AG04449 (cell line): ENCODE data around the gene FKTN.

Experiments
- CTCF ChIA-PET: fragments of 350-600 bp; formaldehyde crosslinking; extraction: SDS; loops from one replicate; lab custom pipeline; 2021; ENCODE audit warnings: antibody characterized with exemption; lab: Yijun Ruan, JAX
- POLR2A ChIA-PET: fragments of 400-600, 350-600 bp; formaldehyde crosslinking; extraction: SDS; loops from one replicate; lab custom pipeline; 2020; ENCODE audit warnings: antibody characterized with exemption, inconsistent platforms; lab: Yijun Ruan, JAX
- DNase-seq: peaks from one replicate; pipeline ENCODE4 v3.0.0-alpha.2; 2010; ENCODE audit warnings: low read depth, low spot score
- H3K4me3 ChIP-seq: 2 replicates; pipeline ENCODE4 v1.5.1; 2011; ENCODE audit warnings: low read depth, mild to moderate bottlenecking, control low read depth, low read length
- TF ChIP-seq, protein P1 (sequence below): IDR thresholded peaks from one replicate; pipeline ENCODE4 v1.5.1; 2011; ENCODE audit warnings: mild to moderate bottlenecking, moderate library complexity, low read length, control low read depth, inconsistent platforms; ENCODE audit not compliant: insufficient read depth; ENCODE audit errors: missing control alignments

The FKTN gene

DNA sequence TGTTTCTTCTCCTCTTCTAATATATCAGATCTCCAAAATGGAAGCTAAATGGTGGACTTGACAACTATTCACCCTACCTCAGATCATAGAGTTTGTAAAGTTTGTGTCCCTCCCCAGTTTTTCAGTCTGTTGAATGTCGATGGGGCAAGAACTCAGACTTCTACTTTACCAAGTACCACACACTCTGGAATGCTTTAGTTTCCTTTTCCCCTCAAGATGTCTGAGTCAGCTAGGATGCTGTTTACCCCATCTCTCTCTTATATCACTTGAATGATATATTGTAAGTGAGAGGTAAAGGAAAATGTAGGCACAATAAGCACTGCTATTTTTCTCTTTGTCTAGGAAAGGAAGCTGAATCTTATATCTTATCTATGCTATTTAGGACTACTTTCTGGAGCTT, 78.4 kb downstream of the FKTN start:
- TF ChIP-seq, protein P1, sequence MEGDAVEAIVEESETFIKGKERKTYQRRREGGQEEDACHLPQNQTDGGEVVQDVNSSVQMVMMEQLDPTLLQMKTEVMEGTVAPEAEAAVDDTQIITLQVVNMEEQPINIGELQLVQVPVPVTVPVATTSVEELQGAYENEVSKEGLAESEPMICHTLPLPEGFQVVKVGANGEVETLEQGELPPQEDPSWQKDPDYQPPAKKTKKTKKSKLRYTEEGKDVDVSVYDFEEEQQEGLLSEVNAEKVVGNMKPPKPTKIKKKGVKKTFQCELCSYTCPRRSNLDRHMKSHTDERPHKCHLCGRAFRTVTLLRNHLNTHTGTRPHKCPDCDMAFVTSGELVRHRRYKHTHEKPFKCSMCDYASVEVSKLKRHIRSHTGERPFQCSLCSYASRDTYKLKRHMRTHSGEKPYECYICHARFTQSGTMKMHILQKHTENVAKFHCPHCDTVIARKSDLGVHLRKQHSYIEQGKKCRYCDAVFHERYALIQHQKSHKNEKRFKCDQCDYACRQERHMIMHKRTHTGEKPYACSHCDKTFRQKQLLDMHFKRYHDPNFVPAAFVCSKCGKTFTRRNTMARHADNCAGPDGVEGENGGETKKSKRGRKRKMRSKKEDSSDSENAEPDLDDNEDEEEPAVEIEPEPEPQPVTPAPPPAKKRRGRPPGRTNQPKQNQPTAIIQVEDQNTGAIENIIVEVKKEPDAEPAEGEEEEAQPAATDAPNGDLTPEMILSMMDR = no peak
- H3K4me3 ChIP-seq = no peak overlapping the region
- ChIA-PET POLR2A (no interaction called here), CTCF (interaction anchor here (1.0 to 1.7 kb wide), 2 partner anchors 20 to 83 kb away, joined by 3 to 5 read pairs; no protein-coding TSS in a partner anchor)
- no peak for DNase-seq

DNA sequence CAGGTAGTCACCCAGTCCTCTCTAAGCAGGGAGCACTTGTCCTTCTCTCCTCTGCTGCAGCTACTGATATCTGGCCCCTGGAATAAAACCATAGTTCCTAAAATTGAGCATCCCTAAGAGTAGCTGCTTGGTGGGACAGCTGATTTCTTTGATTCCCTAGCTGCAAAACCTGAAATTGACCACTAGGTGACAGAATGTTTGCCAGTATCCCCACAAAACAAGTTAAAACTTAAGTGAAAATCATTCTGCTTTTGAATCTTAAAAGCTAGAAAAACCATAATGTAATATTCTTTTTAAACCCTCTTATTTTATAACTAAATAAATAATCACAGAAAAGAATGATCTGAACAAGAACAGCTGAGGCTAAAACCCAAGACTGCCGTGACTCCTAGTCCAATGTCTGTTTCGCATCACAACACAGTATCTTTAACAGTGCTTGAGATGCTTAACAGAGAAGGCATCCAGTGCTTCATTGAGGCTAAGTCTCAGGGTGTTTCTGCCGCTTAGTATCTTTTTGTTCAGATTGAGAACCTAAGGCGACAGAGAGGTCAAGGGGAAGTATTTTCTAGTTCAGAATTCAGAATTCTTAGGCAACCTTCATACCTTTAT, 80.0 kb downstream of the FKTN start:
- ChIA-PET CTCF (interaction anchor here (0.7 to 1.7 kb wide), 10 partner anchors 9 to 203 kb away, joined by 3 to 10 read pairs (median 3); no protein-coding TSS in a partner anchor), POLR2A (no interaction called here)
- no peak overlapping the region for H3K4me3 ChIP-seq
- DNase-seq = no peak
- TF ChIP-seq, protein P1 = peak; percentile 26

GRCh38 chr9:105639936-105640335, 82.0 kb downstream of the FKTN start:
- no peak for DNase-seq
- POLR2A ChIA-PET = no interaction called here
- H3K4me3 ChIP-seq = no peak overlapping the region
- CTCF ChIA-PET = interaction anchor here (1.3 kb wide), 1 partner anchor 17 kb away, joined by 3 read pairs; no protein-coding TSS in a partner anchor
- TF ChIP-seq, protein P1 = no peak

DNA sequence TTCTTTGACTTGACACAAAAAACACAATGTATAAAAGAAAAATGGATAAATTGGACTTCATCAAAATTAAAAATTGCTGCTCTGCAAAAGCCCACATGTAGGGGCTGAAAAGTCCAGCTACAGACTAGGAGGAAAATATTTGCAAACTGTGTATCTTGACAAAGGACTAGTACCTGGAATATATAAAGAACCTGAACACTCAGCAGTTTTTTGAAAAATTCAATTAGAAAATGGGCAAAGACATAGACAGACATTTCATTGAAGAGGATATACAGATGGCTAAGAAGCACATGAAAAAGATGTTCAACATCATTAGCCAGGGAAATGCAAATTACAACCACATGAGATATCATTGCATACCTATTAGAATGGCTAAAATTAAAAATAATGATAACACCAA, 85.9 kb downstream of the FKTN start:
- POLR2A ChIA-PET = no interaction called here
- no peak overlapping the region for H3K4me3 ChIP-seq
- CTCF ChIA-PET = no interaction called here
- no peak for DNase-seq
- TF ChIP-seq, protein P1 = no peak

DNA sequence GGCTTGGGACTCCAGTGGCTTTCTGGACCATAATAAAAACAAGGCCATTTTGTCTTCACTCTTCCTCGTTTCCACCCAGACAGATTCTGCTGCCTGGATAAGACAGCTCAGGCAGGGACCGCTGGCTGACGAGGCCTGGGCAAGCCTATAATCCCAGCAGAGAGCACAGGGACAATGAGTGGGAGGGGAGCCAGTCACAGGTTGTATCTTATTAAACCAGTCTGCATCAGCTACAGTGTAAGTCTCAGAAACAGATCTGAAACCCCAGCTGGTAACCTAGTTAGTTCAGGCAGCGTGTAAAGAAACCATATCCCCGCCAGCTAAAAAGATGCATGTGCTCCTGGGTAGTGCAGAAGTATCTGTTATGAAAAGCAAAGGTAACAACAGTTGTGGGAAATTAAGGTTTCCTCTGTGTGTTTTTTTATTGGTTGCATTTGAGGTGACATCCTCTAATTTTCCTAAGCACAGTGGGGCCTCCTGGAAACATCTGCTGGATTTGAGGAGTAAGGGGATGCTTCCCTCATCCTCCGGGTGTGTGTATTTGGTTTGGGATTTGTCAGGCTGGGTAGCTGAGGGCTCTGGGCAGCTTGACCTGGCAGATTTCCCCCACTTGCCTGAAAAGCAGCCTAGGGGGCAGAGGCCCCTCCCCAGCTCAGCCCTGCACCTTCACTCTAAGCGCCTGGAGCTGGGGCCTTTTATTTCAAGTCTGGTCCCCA, 89.1 kb downstream of the FKTN start:
- TF ChIP-seq, protein P1 = no peak
- no peak for DNase-seq
- ChIA-PET CTCF (interaction anchor here (0.7 to 2.4 kb wide), 4 partner anchors 9 to 71 kb away, joined by 3 to 10 read pairs (median 4); no protein-coding TSS in a partner anchor), POLR2A (no interaction called here)
- H3K4me3 ChIP-seq = no peak overlapping the region
